Endothelial cell (in vitro differentiated cells): Measurements from ENCODE around the gene GPR4. TPM values are rescaled to one million over a fixed set of nuclear protein-coding genes. Genes with fewer than 3 reads are reported as not detected.

Source experiments
- DNase-seq: peaks from one replicate; pipeline ENCODE4 v3.0.0; 2021; ENCODE audit warnings: low spot score
- H3K27ac Mint-ChIP-seq: one replicate; pipeline ENCODE4 v1.8.0; 2021; ENCODE audit warnings: mixed read lengths, inconsistent platforms; ENCODE audit not compliant: unreplicated experiment
- H3K27me3 Mint-ChIP-seq: one replicate; pipeline ENCODE4 v1.8.0; 2021; ENCODE audit warnings: mild to moderate bottlenecking, moderate library complexity, mixed read lengths, inconsistent platforms; ENCODE audit not compliant: unreplicated experiment
- H3K36me3 Mint-ChIP-seq: one replicate; pipeline ENCODE4 v1.8.0; 2021; ENCODE audit warnings: mild to moderate bottlenecking, low read depth, mixed read lengths, inconsistent platforms; ENCODE audit not compliant: unreplicated experiment
- H3K4me1 Mint-ChIP-seq: one replicate; pipeline ENCODE4 v1.8.0; 2021; ENCODE audit warnings: mild to moderate bottlenecking, mixed read lengths, inconsistent platforms; ENCODE audit not compliant: unreplicated experiment
- H3K4me3 Mint-ChIP-seq: one replicate; pipeline ENCODE4 v1.8.0; 2021; ENCODE audit warnings: mild to moderate bottlenecking, mixed read lengths, inconsistent platforms; ENCODE audit not compliant: unreplicated experiment
- H3K9me3 Mint-ChIP-seq: one replicate; pipeline ENCODE4 v1.8.0; 2021; ENCODE audit warnings: mixed read lengths, inconsistent platforms; ENCODE audit not compliant: unreplicated experiment
- CTCF ChIP-seq: fragments of 200-600 bp; sonication (generic); IDR thresholded peaks from one replicate; pipeline ENCODE4 v1.5.0; 2021; ENCODE audit warnings: antibody characterized with exemption; ENCODE audit not compliant: unreplicated experiment
- total RNA-seq: library from RNA; stranded (reverse); fragmentation: NEBNext Ultra II Directional; extraction: Animal tissue kit (Norgen Biotek cat#: 25700); gene quantifications from one replicate; pipeline ENCODE4 v1.2.1, GENCODE V29; 2021; ENCODE audit not compliant: unreplicated experiment

GPR4 gene
- total RNA-seq, 1 donor from 2014 or later: 13.5 TPM

GRCh38 chr19:45554481-45554880, 47.5 kb downstream of the GPR4 start:
- no peak for TF ChIP-seq CTCF
- Mint-ChIP-seq H3K36me3 (peaks cover 11% of the 10 kb centered on the region), H3K27me3 (peaks cover 14% of the 10 kb centered on the region), H3K4me3 (no peak overlapping the region), H3K4me1 (peaks cover 3% of the 10 kb centered on the region), H3K27ac (no peak overlapping the region), H3K9me3 (no peaks in the 10 kb centered on the region)
- DNase-seq: no peak

GRCh38 chr19:45553464-45553863, 48.5 kb downstream of the GPR4 start:
- H3K36me3 Mint-ChIP-seq: peaks cover 11% of the 10 kb centered on the region
- peak; percentile 22 for DNase-seq
- H3K27me3 Mint-ChIP-seq: peaks cover 15% of the 10 kb centered on the region

GRCh38 chr19:45547965-45548609, 53.9 kb downstream of the GPR4 start:
- no peak for TF ChIP-seq CTCF
- Mint-ChIP-seq H3K9me3 (no peaks in the 10 kb centered on the region), H3K27ac (no peak overlapping the region), H3K4me1 (peaks cover 5% of the 10 kb centered on the region), H3K4me3 (no peak overlapping the region), H3K36me3 (peaks cover 11% of the 10 kb centered on the region), H3K27me3 (peaks cover 8% of the 10 kb centered on the region)
- no peak for DNase-seq

More at GRCh38 chr19:45553464-45553863, 48.5 kb downstream of the GPR4 start:
- Mint-ChIP-seq H3K4me3 (no peak overlapping the region), H3K4me1 (peaks cover 3% of the 10 kb centered on the region), H3K27ac (no peak overlapping the region), H3K9me3 (no peaks in the 10 kb centered on the region)
- TF ChIP-seq CTCF: no peak

- Mint-ChIP-seq H3K27ac (no peak overlapping the region), H3K4me3 (no peak overlapping the region)
- no peak for TF ChIP-seq CTCF
Observed at GRCh38 chr19:45547211-45547770, 54.7 kb downstream of the GPR4 start.

GRCh38 chr19:45542234-45542668, 59.8 kb downstream of the GPR4 start:
- Mint-ChIP-seq H3K27me3 (peaks cover 1% of the 10 kb centered on the region), H3K9me3 (no peaks in the 10 kb centered on the region)

More at GRCh38 chr19:45547211-45547770, 54.7 kb downstream of the GPR4 start:
- DNase-seq: no peak
- H3K27me3 Mint-ChIP-seq: peaks cover 1% of the 10 kb centered on the region
- H3K36me3 Mint-ChIP-seq: peaks cover 11% of the 10 kb centered on the region
- peaks cover 5% of the 10 kb centered on the region for H3K4me1 Mint-ChIP-seq
- no peaks in the 10 kb centered on the region for H3K9me3 Mint-ChIP-seq

More at GRCh38 chr19:45542234-45542668, 59.8 kb downstream of the GPR4 start:
- TF ChIP-seq CTCF: no peak
- Mint-ChIP-seq H3K36me3 (peaks cover 3% of the 10 kb centered on the region), H3K27ac (no peak overlapping the region), H3K4me3 (no peak overlapping the region), H3K4me1 (no peaks in the 10 kb centered on the region)
- DNase-seq: no peak
